ENCODE measurements around the gene FARS2. TPM values are rescaled to one million over a fixed set of nuclear protein-coding genes. Genes with fewer than 3 reads are reported as not detected.

Gene FARS2
- total RNA-seq, 2 experiments from 2014 or later, result 16.7 to 20.2 TPM

DNA sequence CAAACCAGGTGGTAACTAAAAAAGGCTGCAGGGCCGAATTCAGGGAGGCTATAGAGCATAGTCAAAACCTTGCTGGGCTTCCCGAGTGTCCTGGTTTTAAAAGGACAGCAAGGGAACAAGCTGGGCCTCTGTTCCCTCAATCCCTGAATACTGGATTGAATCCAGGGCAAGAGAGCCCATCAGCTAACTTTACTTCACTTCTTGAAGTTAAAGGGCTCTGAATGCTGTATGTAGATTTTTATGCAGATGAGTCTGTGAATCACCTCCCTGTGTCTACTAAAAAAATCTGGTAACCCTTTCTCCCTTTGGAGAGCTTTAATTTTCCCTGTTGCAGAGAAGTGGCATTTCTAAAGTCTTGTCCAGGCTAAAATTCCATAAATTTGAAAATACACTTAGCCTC, 30.0 kb upstream of the FARS2 start:
- POLR2A ChIA-PET, result no interaction called here
- CTCF ChIA-PET, result interaction anchor here (1.1 to 2.2 kb wide), 4 partner anchors 9 to 88 kb away, joined by 3 to 11 read pairs (median 4); no protein-coding TSS in a partner anchor

DNA sequence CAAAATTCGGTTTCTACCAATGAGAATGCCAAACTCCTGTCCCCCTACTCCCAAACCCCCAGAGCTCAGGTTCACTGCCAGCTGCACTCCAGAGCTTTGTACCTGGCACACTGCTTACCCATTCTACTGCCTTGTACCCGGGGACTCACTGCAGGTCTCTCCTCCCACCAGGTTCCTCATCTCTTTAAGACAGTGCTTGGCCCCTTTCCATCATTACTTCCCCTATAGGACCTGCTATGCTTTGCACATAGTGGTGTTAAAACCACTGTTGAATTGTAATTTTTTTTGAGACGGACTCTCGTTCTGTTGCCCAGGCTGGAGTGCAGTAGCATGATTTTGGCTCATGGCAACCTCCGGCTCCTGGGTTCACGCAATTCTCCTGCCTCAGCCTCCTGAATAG, 26.4 kb upstream of the FARS2 start:
- no peaks in the 10 kb centered on the region for H3K9me3 Mint-ChIP-seq (ENCODE audit: insufficient read depth)
- H3K4me1 Mint-ChIP-seq (ENCODE audit: low read depth), result peaks cover 2% of the 10 kb centered on the region
- no peaks in the 10 kb centered on the region for H3K36me3 Mint-ChIP-seq (ENCODE audit: low read depth)
- no peak overlapping the region for H3K27ac Mint-ChIP-seq
- no peak for ATAC-seq
- ChIA-PET CTCF (interaction anchor here (0.8 to 1.4 kb wide), 2 partner anchors 19 to 91 kb away, joined by 3 to 5 read pairs; no protein-coding TSS in a partner anchor), POLR2A (no interaction called here)
- H3K4me3 Mint-ChIP-seq, result no peak overlapping the region
- DNase-seq, result no peak
- H3K27me3 Mint-ChIP-seq (ENCODE audit: low read depth), result no peaks in the 10 kb centered on the region

More for the DNA sequence above, 30.0 kb upstream of the FARS2 start:
- H3K9me3 Mint-ChIP-seq (ENCODE audit: insufficient read depth), result no peaks in the 10 kb centered on the region
- peaks cover 2% of the 10 kb centered on the region for H3K4me1 Mint-ChIP-seq (ENCODE audit: low read depth)
- H3K4me3 Mint-ChIP-seq, result no peak overlapping the region
- ATAC-seq, result no peak
- H3K27me3 Mint-ChIP-seq (ENCODE audit: low read depth), result no peaks in the 10 kb centered on the region
- DNase-seq, result no peak
- H3K36me3 Mint-ChIP-seq (ENCODE audit: low read depth), result no peaks in the 10 kb centered on the region
- H3K27ac Mint-ChIP-seq, result no peak overlapping the region

DNA sequence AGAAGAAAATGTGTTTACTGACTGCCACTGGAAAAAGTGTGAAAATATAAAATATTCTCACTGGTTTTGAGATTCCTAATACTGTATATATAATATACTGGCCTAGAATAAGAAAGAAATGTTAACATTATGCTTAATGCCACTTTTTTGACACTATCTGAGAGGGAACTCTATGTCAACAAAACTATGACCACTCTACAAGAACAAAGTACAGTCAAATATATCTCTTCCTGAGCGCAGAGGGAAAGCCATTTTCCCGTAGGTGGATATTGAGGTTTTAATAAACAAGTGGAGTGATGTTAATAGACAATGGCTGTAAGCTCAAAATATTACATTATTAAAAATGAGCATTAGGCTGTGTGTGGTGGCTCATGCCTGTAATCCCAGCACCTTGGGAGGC, 25.5 kb upstream of the FARS2 start:
- H3K4me1 Mint-ChIP-seq (ENCODE audit: low read depth), result peaks cover 2% of the 10 kb centered on the region
- H3K36me3 Mint-ChIP-seq (ENCODE audit: low read depth), result no peaks in the 10 kb centered on the region
- DNase-seq (no peak), ATAC-seq (no peak)
- H3K27me3 Mint-ChIP-seq (ENCODE audit: low read depth), result no peaks in the 10 kb centered on the region
- no peak overlapping the region for H3K4me3 Mint-ChIP-seq
- CTCF ChIA-PET, result interaction anchor here (1.5 to 1.9 kb wide), 2 partner anchors 21 to 24 kb away, joined by 3 to 5 read pairs; no protein-coding TSS in a partner anchor
- H3K27ac Mint-ChIP-seq, result no peak overlapping the region
- POLR2A ChIA-PET, result no interaction called here
- no peaks in the 10 kb centered on the region for H3K9me3 Mint-ChIP-seq (ENCODE audit: insufficient read depth)

DNA sequence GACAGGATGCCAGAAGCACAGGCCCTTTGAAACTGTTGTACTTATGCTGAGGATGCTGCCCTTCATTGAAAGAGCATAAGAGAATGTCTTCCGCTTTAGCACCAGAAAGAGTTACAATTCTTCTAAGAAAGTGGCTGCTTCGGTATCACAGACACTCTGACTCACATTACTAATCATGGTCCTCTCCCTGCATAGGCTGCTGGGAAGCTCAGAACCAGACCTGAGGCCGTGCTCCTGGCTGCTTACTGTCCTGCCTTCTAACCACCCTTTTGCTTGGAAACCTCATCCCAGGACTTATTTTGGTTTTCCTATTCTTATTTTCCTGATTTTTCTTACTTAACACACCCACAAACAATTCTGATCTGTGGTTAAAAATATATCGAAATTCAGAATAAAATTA, 23.5 kb upstream of the FARS2 start:
- POLR2A ChIA-PET, result no interaction called here
- Mint-ChIP-seq H3K4me1 (ENCODE audit: low read depth) (no peaks in the 10 kb centered on the region), H3K27ac (no peak overlapping the region), H3K9me3 (ENCODE audit: insufficient read depth) (no peaks in the 10 kb centered on the region), H3K27me3 (ENCODE audit: low read depth) (no peaks in the 10 kb centered on the region), H3K4me3 (no peak overlapping the region), H3K36me3 (ENCODE audit: low read depth) (no peaks in the 10 kb centered on the region)
- no peak for DNase-seq
- no peak for ATAC-seq
- CTCF ChIA-PET, result interaction anchor here (1.5 kb wide), 1 partner anchor 94 kb away, joined by 4 read pairs; no protein-coding TSS in a partner anchor

DNA sequence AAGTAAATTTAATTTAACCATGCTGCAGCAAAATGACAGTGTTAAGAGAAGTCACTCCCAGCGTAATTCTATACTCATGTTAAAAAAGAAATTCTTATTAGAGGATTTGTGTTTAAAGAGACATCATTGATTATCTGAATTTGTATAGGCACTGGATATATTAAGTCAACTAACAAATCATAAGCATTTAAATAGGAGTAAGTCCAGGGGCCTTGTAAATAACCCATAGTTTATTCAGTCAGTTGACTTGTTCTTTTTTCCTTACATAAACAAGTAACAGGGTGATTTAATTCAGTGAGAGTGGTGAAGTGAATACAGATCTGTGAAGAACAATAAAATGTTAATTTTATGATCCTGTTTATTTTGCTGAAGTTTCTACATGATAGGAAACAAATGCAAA, 23.0 kb upstream of the FARS2 start:
- Mint-ChIP-seq H3K9me3 (ENCODE audit: insufficient read depth) (no peaks in the 10 kb centered on the region), H3K4me1 (ENCODE audit: low read depth) (no peaks in the 10 kb centered on the region), H3K27me3 (ENCODE audit: low read depth) (no peaks in the 10 kb centered on the region), H3K27ac (no peak overlapping the region), H3K36me3 (ENCODE audit: low read depth) (no peaks in the 10 kb centered on the region), H3K4me3 (no peak overlapping the region)
- no peak for ATAC-seq
- ChIA-PET CTCF (interaction anchor here (1.5 kb wide), 1 partner anchor 95 kb away, joined by 4 read pairs; no protein-coding TSS in a partner anchor), POLR2A (no interaction called here)
- no peak for DNase-seq

DNA sequence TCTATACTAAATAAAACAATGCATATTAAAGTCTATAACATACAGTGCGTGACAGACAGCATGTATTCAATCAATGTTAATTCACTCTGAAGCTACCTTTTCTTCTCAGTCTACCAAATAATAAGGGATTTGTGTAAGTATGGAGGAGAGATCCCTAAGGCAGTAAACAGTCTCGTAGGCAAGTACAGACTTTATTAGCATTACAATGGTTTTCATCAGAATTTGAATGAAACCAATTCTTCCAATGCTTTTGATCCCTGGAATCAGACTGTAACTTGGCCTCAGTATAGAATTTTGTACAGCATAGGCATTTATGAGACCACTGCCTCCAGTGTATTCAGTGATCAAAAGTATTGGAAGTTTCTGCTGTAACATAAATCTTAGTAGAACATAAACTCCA, 20.1 kb upstream of the FARS2 start:
- ChIA-PET CTCF (interaction anchor here (0.6 to 1.3 kb wide), 2 partner anchors 10 to 98 kb away, joined by 4 read pairs; no protein-coding TSS in a partner anchor), POLR2A (no interaction called here)
- Mint-ChIP-seq H3K9me3 (ENCODE audit: insufficient read depth) (no peaks in the 10 kb centered on the region), H3K4me1 (ENCODE audit: low read depth) (no peaks in the 10 kb centered on the region), H3K27ac (no peak overlapping the region), H3K4me3 (no peak overlapping the region), H3K27me3 (ENCODE audit: low read depth) (no peaks in the 10 kb centered on the region), H3K36me3 (ENCODE audit: low read depth) (no peaks in the 10 kb centered on the region)
- ATAC-seq (no peak), DNase-seq (no peak)

DNA sequence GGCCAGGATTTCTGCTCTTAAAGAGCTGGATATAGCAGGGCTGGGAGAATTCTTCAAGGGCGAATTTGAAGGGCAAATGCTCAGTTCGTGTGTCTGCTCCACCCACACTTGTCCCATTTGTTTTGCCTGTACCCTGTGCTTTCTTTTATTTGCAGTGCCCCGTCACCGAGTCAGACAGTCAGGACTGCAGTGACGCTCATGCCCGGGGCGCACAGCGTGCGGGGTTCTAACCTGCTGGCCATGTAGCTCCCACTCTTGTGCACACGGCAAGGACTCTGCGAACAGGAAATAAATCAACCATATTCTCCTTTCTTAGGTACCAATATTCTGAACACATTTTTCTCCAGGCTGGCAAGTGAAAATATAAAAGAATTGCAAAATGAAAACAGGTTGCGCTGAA, 18.2 kb upstream of the FARS2 start:
- ATAC-seq (no peak), DNase-seq (no peak)
- Mint-ChIP-seq H3K9me3 (ENCODE audit: insufficient read depth) (no peaks in the 10 kb centered on the region), H3K4me3 (no peak overlapping the region), H3K36me3 (ENCODE audit: low read depth) (no peaks in the 10 kb centered on the region), H3K4me1 (ENCODE audit: low read depth) (no peaks in the 10 kb centered on the region), H3K27ac (no peak overlapping the region), H3K27me3 (ENCODE audit: low read depth) (no peaks in the 10 kb centered on the region)
- ChIA-PET CTCF (no interaction called here), POLR2A (no interaction called here)

DNA sequence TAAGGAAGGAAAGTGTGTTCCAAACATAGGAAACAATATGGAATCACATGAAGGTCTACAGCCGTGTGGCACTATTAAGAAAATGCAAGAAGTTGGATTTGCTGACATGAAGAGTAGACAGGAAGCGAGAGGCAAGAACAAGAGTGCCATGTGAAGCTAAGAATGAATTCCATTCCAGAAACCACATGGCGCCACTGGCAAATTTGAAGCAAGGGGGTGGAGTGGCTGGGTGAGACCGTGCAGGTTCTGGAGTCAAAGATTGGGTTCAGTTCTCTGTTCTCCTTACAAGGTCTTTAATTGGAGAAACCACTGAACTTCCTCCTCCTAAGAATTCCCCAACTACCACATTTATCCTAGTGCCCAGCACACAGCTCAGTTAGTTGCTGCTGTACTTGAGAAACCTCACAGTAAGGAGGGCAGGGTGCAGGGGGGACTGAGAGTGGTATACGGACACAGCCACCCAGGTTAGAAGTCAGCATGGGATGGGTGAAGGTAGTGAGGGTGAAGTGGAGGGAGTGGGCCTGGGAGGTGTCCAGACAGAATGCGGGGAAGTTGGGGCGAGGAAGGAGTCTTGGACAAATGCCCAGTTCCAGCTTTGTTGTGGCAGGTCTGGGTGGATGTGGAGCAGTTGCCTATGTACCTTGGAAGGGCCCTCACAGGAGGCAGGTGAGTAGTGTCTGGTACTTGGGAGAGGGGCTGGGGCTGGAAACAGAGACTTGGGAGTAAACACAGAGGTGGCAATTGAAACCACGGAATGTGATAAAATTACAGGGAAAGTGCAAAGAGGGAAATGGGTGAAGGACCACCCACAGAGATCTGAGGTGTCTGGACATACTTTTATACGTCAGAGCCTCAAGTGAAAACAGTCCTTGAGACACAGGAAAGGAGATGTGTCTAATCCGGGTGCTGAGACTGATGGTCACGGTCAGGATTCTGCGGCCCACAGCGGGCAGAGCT, 14.9 kb upstream of the FARS2 start:
- no peaks in the 10 kb centered on the region for H3K4me1 Mint-ChIP-seq (ENCODE audit: low read depth)
- peaks cover 6% of the 10 kb centered on the region for H3K36me3 Mint-ChIP-seq (ENCODE audit: low read depth)
- H3K27me3 Mint-ChIP-seq (ENCODE audit: low read depth), result no peaks in the 10 kb centered on the region
- ChIA-PET POLR2A (no interaction called here), CTCF (interaction anchor here (2.6 kb wide), 1 partner anchor 102 kb away, joined by 14 read pairs; no protein-coding TSS in a partner anchor)
- no peak overlapping the region for H3K27ac Mint-ChIP-seq
- no peaks in the 10 kb centered on the region for H3K9me3 Mint-ChIP-seq (ENCODE audit: insufficient read depth)
- no peak for DNase-seq
- ATAC-seq, result no peak
- no peak overlapping the region for H3K4me3 Mint-ChIP-seq

DNA sequence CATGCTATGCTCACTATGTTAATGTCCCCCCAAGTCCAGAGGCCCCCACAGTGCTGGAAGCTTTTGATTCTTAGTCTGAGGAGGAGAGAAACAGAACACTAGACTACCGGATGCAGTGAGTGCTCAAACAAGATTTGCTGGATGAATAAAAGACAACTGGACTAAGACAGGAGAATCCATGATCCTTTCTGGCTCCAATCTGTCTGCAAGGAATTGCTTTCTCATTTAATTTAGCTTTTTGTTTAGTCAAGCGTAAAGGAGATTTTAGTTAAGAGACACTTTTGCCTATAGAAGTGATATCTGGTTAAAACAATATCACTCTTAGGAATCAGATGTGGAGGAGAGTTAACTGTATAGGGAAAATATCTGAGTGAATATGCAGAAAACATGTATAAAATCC, 14.1 kb upstream of the FARS2 start:
- no peak for DNase-seq
- no peaks in the 10 kb centered on the region for H3K4me1 Mint-ChIP-seq (ENCODE audit: low read depth)
- CTCF ChIA-PET, result interaction anchor here (2.6 kb wide), 1 partner anchor 103 kb away, joined by 14 read pairs; no protein-coding TSS in a partner anchor
- H3K36me3 Mint-ChIP-seq (ENCODE audit: low read depth), result peaks cover 10% of the 10 kb centered on the region
- H3K27me3 Mint-ChIP-seq (ENCODE audit: low read depth), result no peaks in the 10 kb centered on the region
- H3K9me3 Mint-ChIP-seq (ENCODE audit: insufficient read depth), result no peaks in the 10 kb centered on the region
- no peak overlapping the region for H3K27ac Mint-ChIP-seq
- ATAC-seq, result no peak
- no peak overlapping the region for H3K4me3 Mint-ChIP-seq
- POLR2A ChIA-PET, result no interaction called here

DNA sequence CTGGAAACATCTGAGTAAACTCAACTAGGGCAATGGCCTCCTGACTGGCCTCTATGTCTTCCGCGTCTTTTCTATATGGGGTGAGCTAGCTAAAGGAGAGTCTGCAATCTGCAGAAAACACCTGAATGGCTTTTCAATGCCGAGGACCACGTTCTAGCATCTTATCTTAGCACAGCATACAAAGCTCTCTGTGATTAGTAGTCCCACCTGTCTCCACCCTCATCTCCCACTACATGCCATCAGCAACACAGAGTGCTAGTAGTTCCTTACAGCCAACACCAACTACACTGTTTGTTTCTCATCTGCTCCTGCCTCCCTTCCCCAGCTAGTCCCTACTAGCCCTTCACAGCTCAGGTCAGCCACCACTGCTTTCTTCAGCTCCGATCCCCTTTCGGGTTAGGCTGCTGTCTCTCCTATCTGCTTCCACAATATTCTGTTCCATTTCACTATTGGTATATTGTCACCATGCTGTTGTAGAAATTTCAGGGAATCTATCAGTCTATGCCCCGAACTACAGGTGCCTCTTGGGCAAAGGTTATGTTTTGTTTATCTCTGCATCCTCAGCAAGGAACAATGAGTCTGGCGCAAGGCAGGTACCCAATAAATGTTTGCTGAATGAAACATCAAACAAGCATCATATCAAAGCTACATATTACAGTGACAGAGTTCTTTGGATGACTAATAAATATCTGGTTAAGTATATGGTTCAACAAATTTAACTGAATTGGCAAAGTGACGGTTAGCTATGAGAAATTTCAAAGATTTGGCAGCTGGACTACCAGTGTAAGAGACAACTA, 12.8 kb upstream of the FARS2 start:
- no peaks in the 10 kb centered on the region for H3K4me1 Mint-ChIP-seq (ENCODE audit: low read depth)
- ATAC-seq (no peak), DNase-seq (no peak)
- no peaks in the 10 kb centered on the region for H3K9me3 Mint-ChIP-seq (ENCODE audit: insufficient read depth)
- POLR2A ChIA-PET, result no interaction called here
- H3K4me3 Mint-ChIP-seq, result no peak overlapping the region
- H3K27me3 Mint-ChIP-seq (ENCODE audit: low read depth), result no peaks in the 10 kb centered on the region
- H3K27ac Mint-ChIP-seq, result no peak overlapping the region
- H3K36me3 Mint-ChIP-seq (ENCODE audit: low read depth), result peaks cover 20% of the 10 kb centered on the region
- CTCF ChIA-PET, result interaction anchor here (2.6 kb wide), 1 partner anchor 104 kb away, joined by 14 read pairs; no protein-coding TSS in a partner anchor

DNA sequence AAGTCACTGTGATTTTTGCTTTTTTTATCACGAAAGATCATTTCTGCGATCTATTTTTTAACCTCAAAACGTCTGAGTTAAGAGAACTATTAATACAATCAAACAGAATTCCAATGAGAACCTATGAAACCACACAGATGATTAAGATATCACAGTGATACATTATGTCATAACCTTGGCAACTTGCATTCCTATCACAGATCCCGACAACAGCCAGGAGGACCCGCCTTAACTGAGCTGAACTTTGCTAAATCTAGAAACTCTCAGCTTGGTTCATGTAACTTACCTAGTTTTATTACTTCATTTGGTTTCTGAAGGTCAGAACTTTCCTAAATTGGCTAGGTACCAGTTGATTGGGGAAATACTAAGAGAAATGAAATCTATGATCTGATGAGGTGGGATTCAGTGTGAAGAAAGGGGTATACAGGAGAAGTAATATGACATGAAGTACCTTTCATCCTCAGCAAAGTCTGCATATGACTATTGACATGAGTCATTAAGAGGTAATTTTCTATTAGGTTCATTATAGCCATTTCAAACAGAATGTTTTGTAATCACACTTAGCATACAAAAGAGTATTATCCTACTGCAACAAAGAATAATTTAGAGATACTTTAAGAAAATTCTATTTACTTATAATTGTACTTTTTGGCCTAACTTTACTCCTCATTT, 11.7 kb upstream of the FARS2 start:
- no peak overlapping the region for H3K27ac Mint-ChIP-seq
- no peaks in the 10 kb centered on the region for H3K27me3 Mint-ChIP-seq (ENCODE audit: low read depth)
- no peaks in the 10 kb centered on the region for H3K4me1 Mint-ChIP-seq (ENCODE audit: low read depth)
- H3K9me3 Mint-ChIP-seq (ENCODE audit: insufficient read depth), result no peaks in the 10 kb centered on the region
- DNase-seq (no peak), ATAC-seq (no peak)
- H3K36me3 Mint-ChIP-seq (ENCODE audit: low read depth), result peaks cover 27% of the 10 kb centered on the region
- H3K4me3 Mint-ChIP-seq, result no peak overlapping the region
- POLR2A ChIA-PET, result no interaction called here
- CTCF ChIA-PET, result interaction anchor here (2.6 kb wide), 1 partner anchor 106 kb away, joined by 14 read pairs; no protein-coding TSS in a partner anchor
